NCI-H2081 treated with DMSO at 0.1 percent for 48 hours (cell line): ENCODE data around the gene PDE6H.
A peak's percentile ranks its signal among the peaks of the same experiment; 100 is the strongest.

ENCODE experiments used
- DNase-seq: peaks from one replicate; lab custom pipeline; 2025; lab: John Stamatoyannopoulos, UW

PDE6H gene

GRCh38 chr12:14975457-14975856 lies 2.6 kb downstream of the PDE6H start:
- DNase-seq, result no peak

GRCh38 chr12:14976658-14977057 lies 3.8 kb downstream of the PDE6H start:
- DNase-seq, result no peak

- DNase-seq, result no peak
These were observed 6.6 kb downstream of the PDE6H start for GRCh38 chr12:14979468-14979867.

GRCh38 chr12:14981049-14981448 lies 8.2 kb downstream of the PDE6H start:
- no peak for DNase-seq

GRCh38 chr12:14982562-14982961 lies 9.7 kb downstream of the PDE6H start:
- DNase-seq, result no peak

- DNase-seq, result no peak
These were observed 10.1 kb downstream of the PDE6H start for GRCh38 chr12:14982991-14983390.

- no peak for DNase-seq
These were observed 11.2 kb downstream of the PDE6H start for GRCh38 chr12:14984036-14984435.

- no peak for DNase-seq
These were observed 12.0 kb downstream of the PDE6H start for GRCh38 chr12:14984766-14985285.

- DNase-seq, result no peak
These were observed 13.6 kb downstream of the PDE6H start for GRCh38 chr12:14986449-14986848.

GRCh38 chr12:14988035-14988434 lies 15.2 kb downstream of the PDE6H start:
- no peak for DNase-seq

GRCh38 chr12:14989790-14990189 lies 16.9 kb downstream of the PDE6H start:
- DNase-seq, result no peak

GRCh38 chr12:14991069-14991468 lies 18.2 kb downstream of the PDE6H start:
- no peak for DNase-seq

- no peak for DNase-seq
These were observed 19.8 kb downstream of the PDE6H start for GRCh38 chr12:14992673-14993072.

- no peak for DNase-seq
These were observed 20.3 kb downstream of the PDE6H start for GRCh38 chr12:14993117-14993516.

- DNase-seq, result no peak
These were observed 20.9 kb downstream of the PDE6H start for GRCh38 chr12:14993537-14994266.

GRCh38 chr12:14994610-14995009 lies 21.8 kb downstream of the PDE6H start:
- DNase-seq, result no peak

GRCh38 chr12:14995583-14996425 lies 23.0 kb downstream of the PDE6H start:
- peak; percentile 9 for DNase-seq

- no peak for DNase-seq
These were observed 25.2 kb downstream of the PDE6H start for GRCh38 chr12:14997998-14998397.

GRCh38 chr12:14999021-14999694 lies 26.3 kb downstream of the PDE6H start:
- DNase-seq, result no peak

- no peak for DNase-seq
These were observed 27.0 kb downstream of the PDE6H start for GRCh38 chr12:14999695-15000365.

GRCh38 chr12:15000575-15000974 lies 27.7 kb downstream of the PDE6H start:
- no peak for DNase-seq
